Stimulated activated effector memory CD8-positive, alpha-beta T cell treated with anti-CD3 and anti-CD28 coated beads, Interleukin-12 subunit alpha, Interleukin-12 subunit beta, amount 100 ng/mL, for 72 hours (primary cell): ENCODE data around the gene BSPRY.
A peak's percentile ranks its signal among the peaks of the same experiment; 100 is the strongest.
"Not testable (repeated sequence)": the region's sequence is repeated elsewhere in the genome, so short reads cannot be mapped to it uniquely, and the experiment has no call there.

Experiments
- ATAC-seq: fragments of 150-1000 bp; cut with Tn5 transposase; 2 replicates; pipeline ENCODE4 v1.10.0; 2021
- DNase-seq, 2 donors: peaks; one replicate each; pipeline ENCODE4 v3.0.0; 2021 to 2022; ENCODE audit warnings: low spot score in 2 of 2
- H3K27ac Mint-ChIP-seq: one replicate; pipeline ENCODE4 v1.8.0; 2022; ENCODE audit warnings: mild to moderate bottlenecking, mixed read lengths
- H3K36me3 Mint-ChIP-seq: one replicate; pipeline ENCODE4 v1.8.0; 2022; ENCODE audit warnings: mild to moderate bottlenecking, mixed read lengths
- H3K4me1 Mint-ChIP-seq: one replicate; pipeline ENCODE4 v1.8.0; 2022; ENCODE audit warnings: mixed read lengths
- H3K4me3 Mint-ChIP-seq: one replicate; pipeline ENCODE4 v1.8.0; 2022; ENCODE audit warnings: mild to moderate bottlenecking, mixed read lengths
- H3K9me3 Mint-ChIP-seq: one replicate; pipeline ENCODE4 v1.8.0; 2022; ENCODE audit warnings: mixed read lengths

The BSPRY gene

GRCh38 chr9:113390192-113390960, 41.0 kb downstream of the BSPRY start:
- Mint-ChIP-seq H3K4me3 (no peak overlapping the region), H3K9me3 (no peaks in the 10 kb centered on the region), H3K36me3 (peaks cover 8% of the 10 kb centered on the region), H3K4me1 (no peaks in the 10 kb centered on the region), H3K27ac (no peak overlapping the region)
- no peak for DNase-seq
- ATAC-seq, result no peak

- Mint-ChIP-seq H3K36me3 (peaks cover 8% of the 10 kb centered on the region), H3K9me3 (no peaks in the 10 kb centered on the region), H3K4me3 (no peak overlapping the region), H3K27ac (no peak overlapping the region), H3K4me1 (peaks cover 6% of the 10 kb centered on the region)
- ATAC-seq (no peak), DNase-seq (no peak)
Measured at GRCh38 chr9:113391917-113392316, 42.6 kb downstream of the BSPRY start.

- no peaks in the 10 kb centered on the region for H3K9me3 Mint-ChIP-seq
- peaks cover 6% of the 10 kb centered on the region for H3K4me1 Mint-ChIP-seq
- no peak overlapping the region for H3K4me3 Mint-ChIP-seq
- no peak for ATAC-seq
- peaks cover 8% of the 10 kb centered on the region for H3K36me3 Mint-ChIP-seq
- H3K27ac Mint-ChIP-seq, result no peak overlapping the region
- DNase-seq, result no peak
Measured at GRCh38 chr9:113393281-113393680, 43.9 kb downstream of the BSPRY start.

- H3K9me3 Mint-ChIP-seq, result no peaks in the 10 kb centered on the region
- H3K27ac Mint-ChIP-seq, result no peak overlapping the region
- no peak overlapping the region for H3K4me3 Mint-ChIP-seq
- ATAC-seq (no peak), DNase-seq (no peak)
- H3K36me3 Mint-ChIP-seq, result peaks cover 3% of the 10 kb centered on the region
- peaks cover 18% of the 10 kb centered on the region for H3K4me1 Mint-ChIP-seq
Measured at GRCh38 chr9:113395000-113395861, 45.9 kb downstream of the BSPRY start.

- Mint-ChIP-seq H3K9me3 (no peaks in the 10 kb centered on the region), H3K36me3 (no peaks in the 10 kb centered on the region), H3K4me1 (peaks cover 20% of the 10 kb centered on the region), H3K27ac (peak overlapping the region; percentile 70), H3K4me3 (no peak overlapping the region)
- ATAC-seq (no peak), DNase-seq (no peak)
Measured at GRCh38 chr9:113397203-113397631, 47.9 kb downstream of the BSPRY start.

GRCh38 chr9:113398796-113399195, 49.5 kb downstream of the BSPRY start:
- Mint-ChIP-seq H3K27ac (no peak overlapping the region), H3K4me3 (peak overlapping the region; percentile 84)
- ATAC-seq, result no peak

GRCh38 chr9:113399646-113400200, 50.4 kb downstream of the BSPRY start:
- H3K27ac Mint-ChIP-seq, result peak overlapping the region; percentile 63
- peak overlapping the region; percentile 84 for H3K4me3 Mint-ChIP-seq
- DNase-seq, result no peak
- no peak for ATAC-seq
- no peaks in the 10 kb centered on the region for H3K9me3 Mint-ChIP-seq
- peaks cover 20% of the 10 kb centered on the region for H3K4me1 Mint-ChIP-seq
- peaks cover under 1% of the 10 kb centered on the region for H3K36me3 Mint-ChIP-seq

More at GRCh38 chr9:113398796-113399195, 49.5 kb downstream of the BSPRY start:
- H3K9me3 Mint-ChIP-seq, result no peaks in the 10 kb centered on the region
- H3K36me3 Mint-ChIP-seq, result no peaks in the 10 kb centered on the region
- no peak for DNase-seq
- H3K4me1 Mint-ChIP-seq, result peaks cover 20% of the 10 kb centered on the region

- H3K4me1 Mint-ChIP-seq, result peaks cover 19% of the 10 kb centered on the region
- H3K27ac Mint-ChIP-seq, result peak within 1 kb of the TSS; percentile 78
- peaks cover 10% of the 10 kb centered on the region for H3K36me3 Mint-ChIP-seq
- DNase-seq, result peak; percentile 99
- H3K4me3 Mint-ChIP-seq, result peak within 1 kb of the TSS; percentile 84
- no peaks in the 10 kb centered on the region for H3K9me3 Mint-ChIP-seq
- ATAC-seq, result peak; percentile 99
Measured at GRCh38 chr9:113401027-113401792, 51.9 kb downstream of the BSPRY start, which contains the start of gene ALAD. Gene ALAD (minus strand): TSS chr9:113401284. CDS start chr9:113393559, 7,725 bp downstream.

- no peaks in the 10 kb centered on the region for H3K9me3 Mint-ChIP-seq
- H3K4me3 Mint-ChIP-seq, result no peak overlapping the region
- DNase-seq (no peak), ATAC-seq (no peak)
- no peak overlapping the region for H3K27ac Mint-ChIP-seq
- H3K36me3 Mint-ChIP-seq, result peaks cover 35% of the 10 kb centered on the region
- peaks cover 34% of the 10 kb centered on the region for H3K4me1 Mint-ChIP-seq
Measured at GRCh38 chr9:113403646-113404045, 54.3 kb downstream of the BSPRY start.

- H3K4me1 Mint-ChIP-seq, result peaks cover 29% of the 10 kb centered on the region
- DNase-seq, H3K9me3 Mint-ChIP-seq, ATAC-seq, H3K4me3 Mint-ChIP-seq: not testable (repeated sequence)
- peak overlapping the region; percentile 99 for H3K27ac Mint-ChIP-seq
- peaks cover 62% of the 10 kb centered on the region for H3K36me3 Mint-ChIP-seq
Measured at GRCh38 chr9:113406353-113406752, 57.0 kb downstream of the BSPRY start.

- peak; percentile 20 to 71 for DNase-seq
- H3K27ac Mint-ChIP-seq, result peak overlapping the region; percentile 99
- ATAC-seq, H3K9me3 Mint-ChIP-seq: not testable (repeated sequence)
- peaks cover 29% of the 10 kb centered on the region for H3K4me1 Mint-ChIP-seq
- H3K36me3 Mint-ChIP-seq, result peaks cover 63% of the 10 kb centered on the region
- peak overlapping the region; percentile 98 for H3K4me3 Mint-ChIP-seq
Measured at GRCh38 chr9:113406873-113407511, 57.7 kb downstream of the BSPRY start.

- peak overlapping the region; percentile 99 for H3K27ac Mint-ChIP-seq
- DNase-seq (no peak), ATAC-seq (no peak)
- peaks cover 63% of the 10 kb centered on the region for H3K36me3 Mint-ChIP-seq
- H3K4me3 Mint-ChIP-seq, result peak overlapping the region; percentile 98
- no peaks in the 10 kb centered on the region for H3K9me3 Mint-ChIP-seq
- peaks cover 29% of the 10 kb centered on the region for H3K4me1 Mint-ChIP-seq
Measured at GRCh38 chr9:113409481-113409880, 60.1 kb downstream of the BSPRY start.

- DNase-seq (no peak), ATAC-seq (peak; percentile 25)
- H3K4me1 Mint-ChIP-seq, result peaks cover 29% of the 10 kb centered on the region
- peak overlapping the region; percentile 99 for H3K27ac Mint-ChIP-seq
- H3K36me3 Mint-ChIP-seq, result peaks cover 61% of the 10 kb centered on the region
- no peaks in the 10 kb centered on the region for H3K9me3 Mint-ChIP-seq
- H3K4me3 Mint-ChIP-seq, result peak overlapping the region; percentile 98
Measured at GRCh38 chr9:113409883-113410206, 60.5 kb downstream of the BSPRY start.

GRCh38 chr9:113410207-113410864, 61.0 kb downstream of the BSPRY start, which contains the start of the genes C9orf43 and POLE3:
Gene C9orf43 (plus strand): TSS chr9:113410747. CDS start chr9:113413494, 2,747 bp downstream.
Gene POLE3 (minus strand): TSS chr9:113410675. CDS start chr9:113410293, 382 bp downstream.
- Mint-ChIP-seq H3K36me3 (peaks cover 56% of the 10 kb centered on the region), H3K4me3 (peak within 1 kb of the TSS; percentile 98), H3K27ac (peak within 1 kb of the TSS; percentile 99), H3K4me1 (peaks cover 29% of the 10 kb centered on the region), H3K9me3 (no peaks in the 10 kb centered on the region)
- DNase-seq, result peak; percentile 90 to 98
- peak; percentile 97 for ATAC-seq
